ENCODE measurements around the gene MS4A2.

Gene MS4A2

DNA sequence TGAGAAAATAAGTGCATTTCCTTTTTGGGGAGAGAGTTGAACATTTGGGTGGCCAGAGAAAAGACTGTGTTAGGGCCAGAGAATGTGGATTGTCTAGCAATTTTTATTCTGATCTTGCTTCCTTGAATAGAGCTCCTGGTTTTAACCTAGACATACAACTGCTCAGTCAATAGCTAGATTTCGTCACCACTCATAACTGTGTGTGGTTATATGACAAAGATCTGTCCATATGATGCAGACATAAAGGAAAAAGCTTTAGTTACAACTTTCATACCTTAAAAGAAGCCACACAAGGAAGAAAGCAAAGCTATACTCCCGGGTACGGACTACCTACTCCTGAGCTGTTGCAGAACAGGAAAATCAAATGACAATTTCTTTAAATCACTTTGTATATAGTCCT lies 57.2 kb downstream of the MS4A2 start:
- Histone ChIP-seq H3K9ac (no peak overlapping the region), H3K27me3 (no peaks in the 10 kb centered on the region), H3K4me3 (no peak overlapping the region), H3K27ac (no peak overlapping the region), H3K4me1 (no peaks in the 10 kb centered on the region), H3K4me2 (no peak overlapping the region), H4K20me1 (no peaks in the 10 kb centered on the region), H3K36me3 (no peaks in the 10 kb centered on the region), H3K9me3 (no peaks in the 10 kb centered on the region)
- no peak for TF ChIP-seq Cebpa-rat (IDR thresholded peaks at IDR 0.05)

Data from BLaER1 (cell line).